Stimulated activated CD8-positive, alpha-beta memory T cell treated with anti-CD3 and anti-CD28 coated beads, Interleukin-15, amount 100 ng/mL, for 24 hours (primary cell): ENCODE measurements around the gene CFDP1.

Experiments used
- DNase-seq: peaks from one replicate; pipeline ENCODE4 v3.0.0-alpha.2; 2020; ENCODE audit warnings: low read depth

Gene CFDP1

DNA sequence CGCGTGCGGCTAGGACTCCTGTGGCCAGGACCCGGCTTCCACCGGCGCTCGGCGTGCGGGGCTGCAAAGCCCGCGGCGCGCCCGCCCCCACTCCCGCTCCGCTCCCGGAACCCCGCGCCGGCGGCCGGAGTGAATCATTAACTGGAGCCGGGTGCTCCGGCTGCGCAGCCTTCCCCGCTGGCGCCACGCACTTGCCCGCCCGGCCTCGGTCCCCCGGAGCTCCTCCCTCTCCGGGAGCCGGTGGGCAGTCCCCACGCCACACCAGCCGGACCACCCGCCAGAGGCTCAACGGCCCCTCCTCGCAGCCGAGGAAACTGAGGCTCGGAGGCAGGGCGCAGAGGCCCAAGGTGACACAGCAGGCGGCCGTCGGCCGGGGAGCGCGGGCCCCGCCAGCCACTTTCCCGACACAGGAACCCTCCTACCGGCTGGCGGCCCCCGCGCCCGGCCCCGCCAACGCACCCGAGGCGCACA is 182.5 kb downstream of the CFDP1 start:
- no peak for DNase-seq

DNA sequence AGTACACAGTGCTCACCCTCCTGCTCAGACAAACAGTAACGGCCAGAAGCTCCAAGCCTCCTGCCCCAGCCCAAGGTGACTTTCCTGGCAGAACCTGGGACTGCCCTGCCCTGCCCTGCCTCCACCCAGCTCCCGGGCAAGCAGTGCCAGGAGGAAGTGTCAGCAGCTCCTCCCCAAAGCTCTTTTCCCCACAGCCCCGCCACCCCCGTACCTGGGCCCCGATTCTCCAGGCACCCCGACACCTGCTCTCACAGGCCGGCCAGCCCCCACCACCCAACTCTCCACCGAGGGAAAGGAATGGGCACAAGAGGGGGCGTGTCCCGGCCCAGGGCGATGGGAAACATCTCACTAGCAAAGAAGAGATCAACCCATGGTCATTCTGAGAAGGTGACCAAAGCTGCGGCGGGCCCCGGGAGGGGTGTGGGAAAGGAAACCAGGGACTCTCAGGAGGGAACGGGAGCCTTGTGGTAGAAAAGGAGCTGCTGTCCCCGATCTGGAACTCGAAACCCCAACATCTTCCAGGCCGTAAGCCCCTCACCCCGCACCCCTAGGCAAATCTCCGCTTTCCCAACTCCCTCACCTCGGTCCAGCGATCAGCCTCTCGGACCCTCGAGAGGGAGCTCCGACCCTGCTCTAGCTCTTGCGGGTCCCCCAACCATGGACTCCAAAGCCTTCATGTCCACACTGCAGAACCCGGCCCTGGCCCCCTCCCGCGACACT is 183.1 kb downstream of the CFDP1 start:
- DNase-seq: no peak

DNA sequence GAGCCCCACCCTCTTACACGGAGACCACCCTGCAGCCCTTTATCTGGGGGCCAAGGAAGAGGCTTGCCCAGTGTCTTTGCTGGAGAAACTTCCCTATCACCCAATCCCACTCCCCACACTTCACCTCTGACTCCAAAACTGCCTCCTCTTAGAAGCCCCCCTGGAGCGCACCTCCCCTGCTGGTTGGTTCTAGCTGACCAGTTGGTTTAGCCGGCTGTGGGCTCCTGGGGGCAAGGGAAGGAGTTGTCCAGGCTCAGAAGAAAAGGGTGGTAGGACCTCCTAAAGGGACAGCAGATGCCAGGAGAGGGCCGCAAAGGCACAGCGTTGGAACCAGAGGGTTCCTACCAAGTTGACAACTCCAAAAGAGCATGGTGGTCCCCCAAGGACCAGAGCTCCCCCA is 183.9 kb downstream of the CFDP1 start:
- no peak for DNase-seq

DNA sequence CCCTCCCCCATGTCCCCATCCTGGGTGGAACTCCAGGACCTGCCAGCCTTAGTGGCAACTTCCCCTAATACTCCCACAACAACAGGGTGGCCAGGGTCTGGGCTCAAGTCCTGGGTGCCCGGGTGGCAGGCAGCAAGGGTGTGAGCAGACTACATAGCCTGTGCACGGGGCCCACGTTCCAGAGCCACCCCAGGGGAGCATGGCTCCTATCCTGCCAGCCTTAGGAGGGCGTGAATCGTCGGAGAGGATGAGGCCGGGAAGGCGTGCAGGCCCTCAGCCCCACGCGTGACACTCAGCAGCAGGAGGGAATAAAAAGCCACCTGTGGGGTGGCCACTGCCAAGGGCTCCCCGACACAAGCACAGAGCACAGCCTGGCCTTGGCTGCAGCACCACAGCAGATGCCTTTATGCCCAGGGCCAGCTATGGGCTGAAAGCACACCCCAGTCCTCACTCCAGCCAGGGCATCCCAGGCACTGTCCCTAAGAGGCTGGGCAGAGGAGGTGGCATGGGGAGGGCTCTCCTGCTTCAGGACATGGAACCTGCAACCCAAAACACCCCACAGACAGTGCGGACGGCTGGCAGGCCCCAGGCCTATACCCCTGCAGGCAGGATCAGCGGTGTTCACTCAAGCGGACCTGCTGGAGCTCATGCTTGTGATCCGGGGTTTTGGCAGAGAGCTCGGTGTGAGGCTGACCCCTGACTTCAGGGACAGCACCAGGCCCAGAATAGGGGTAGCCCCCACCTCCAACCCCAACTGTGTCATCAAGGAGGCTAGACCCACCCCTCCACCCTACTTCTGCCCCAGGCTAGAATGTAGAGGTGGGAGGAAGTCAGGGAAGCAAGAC is 184.5 kb downstream of the CFDP1 start:
- no peak for DNase-seq

DNA sequence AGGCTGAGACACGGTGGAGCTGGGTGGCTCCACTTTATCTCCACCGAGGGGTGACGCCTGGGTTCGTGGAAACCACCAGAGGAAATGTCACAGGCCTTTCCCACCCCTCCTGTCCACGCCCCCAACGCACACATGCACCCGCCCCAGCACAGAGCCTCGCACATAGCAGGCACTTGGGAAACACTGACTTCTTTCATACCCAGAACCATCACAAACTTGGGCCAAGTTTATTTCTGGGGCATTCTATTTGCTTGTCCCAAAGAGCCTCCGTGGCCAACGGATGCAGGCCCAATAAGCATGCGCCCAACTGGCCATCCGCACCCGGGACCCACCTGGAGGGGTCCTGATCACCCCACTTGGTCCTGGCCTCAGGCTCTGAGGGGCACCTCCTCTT is 185.2 kb downstream of the CFDP1 start:
- DNase-seq: no peak

DNA sequence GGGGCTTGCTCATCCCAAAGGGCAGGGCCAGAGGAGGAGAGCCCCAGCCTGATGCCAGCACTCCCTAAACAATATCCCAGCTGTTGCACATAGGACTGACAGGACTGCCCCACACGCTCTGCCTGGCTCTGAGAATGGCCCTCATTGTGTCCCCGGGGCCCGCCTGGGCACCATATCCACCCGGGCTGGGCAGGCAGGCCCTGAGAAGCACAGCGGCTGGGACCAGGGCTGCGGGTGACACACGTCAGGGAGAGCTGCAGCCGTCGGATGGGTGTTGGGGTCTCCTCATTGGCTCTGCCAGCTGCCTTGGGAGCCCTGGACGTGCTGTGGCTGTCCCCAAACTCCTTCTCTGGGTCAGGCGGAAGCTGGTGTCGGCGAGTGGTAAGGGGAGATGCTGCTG is 186.1 kb downstream of the CFDP1 start:
- DNase-seq: no peak

DNA sequence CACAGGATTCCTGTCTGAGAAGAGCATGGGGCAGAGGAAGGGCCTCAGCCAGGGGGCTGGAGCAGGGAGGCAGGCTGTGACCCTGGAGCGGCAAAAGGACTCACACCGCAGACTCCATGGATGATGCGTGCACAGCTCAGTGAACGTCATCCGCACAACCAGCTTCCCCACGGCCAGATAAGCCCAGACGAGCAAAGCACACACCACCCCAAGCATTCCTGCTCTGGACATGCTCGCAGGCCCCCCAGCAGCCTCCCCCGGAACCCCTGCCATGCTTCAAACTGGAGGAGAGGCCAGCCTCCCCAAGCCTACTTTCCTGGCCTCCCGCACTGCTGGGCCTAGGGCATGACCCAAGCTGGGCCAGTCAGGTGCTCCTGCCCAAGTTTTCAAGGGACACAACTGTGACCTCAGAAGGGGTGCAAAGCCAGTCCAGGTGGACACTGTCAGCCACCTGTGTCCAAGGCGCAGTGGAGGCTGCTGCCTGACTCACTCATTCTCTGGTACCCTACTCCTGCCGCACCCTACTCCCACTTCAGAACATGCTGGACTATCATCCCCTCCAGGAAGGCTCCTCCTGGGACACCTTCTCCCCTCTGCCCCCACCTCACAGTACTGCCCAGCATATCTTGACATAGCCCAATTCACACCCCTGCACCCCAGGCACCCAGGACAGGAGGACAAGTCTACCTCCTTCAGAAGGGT is 186.6 kb downstream of the CFDP1 start:
- DNase-seq: no peak

DNA sequence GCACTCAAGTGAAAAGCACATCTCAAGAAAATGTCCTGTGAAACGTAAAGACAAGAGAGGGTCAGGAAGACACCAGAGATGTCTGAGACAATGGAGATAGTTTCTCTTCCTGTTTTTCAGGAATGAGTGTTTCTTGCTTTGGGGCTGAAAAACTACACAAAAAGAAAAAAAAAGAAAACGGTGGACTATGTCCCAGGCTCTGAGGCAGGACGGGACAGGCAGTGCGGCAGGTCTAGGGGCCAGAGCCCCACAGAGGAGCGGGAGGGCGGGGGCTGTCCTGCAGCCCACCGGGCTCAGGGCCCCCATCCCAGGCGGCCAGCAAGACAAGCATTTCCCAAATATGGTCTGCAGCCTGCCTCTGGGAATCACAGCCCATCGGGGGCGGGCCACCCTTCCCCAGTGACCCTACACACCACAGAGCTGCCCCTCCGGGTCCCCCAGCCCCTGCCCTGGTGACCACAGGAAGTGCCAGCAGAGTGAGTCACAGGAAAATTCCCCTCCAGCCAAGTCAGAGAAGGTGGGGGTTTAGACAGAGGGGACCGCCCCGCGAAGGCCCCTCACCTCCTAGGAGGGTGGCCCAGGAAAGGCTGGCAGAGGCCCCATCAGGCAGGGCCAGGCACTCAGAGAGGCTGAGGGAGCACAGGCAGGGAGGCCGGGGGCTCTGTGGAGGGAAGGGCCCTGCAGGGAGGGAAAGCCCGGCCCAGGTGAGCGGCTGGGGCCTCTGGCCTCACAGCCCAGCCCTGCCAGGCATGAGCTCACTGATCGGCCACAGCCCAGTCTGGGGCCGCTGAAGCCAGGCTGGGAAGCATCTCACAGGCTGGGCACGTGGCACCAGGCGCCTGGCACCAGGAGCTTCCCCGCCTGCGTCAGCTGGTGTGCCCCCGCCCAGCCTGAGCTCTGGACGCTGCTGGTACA is 188.2 kb downstream of the CFDP1 start:
- no peak for DNase-seq

DNA sequence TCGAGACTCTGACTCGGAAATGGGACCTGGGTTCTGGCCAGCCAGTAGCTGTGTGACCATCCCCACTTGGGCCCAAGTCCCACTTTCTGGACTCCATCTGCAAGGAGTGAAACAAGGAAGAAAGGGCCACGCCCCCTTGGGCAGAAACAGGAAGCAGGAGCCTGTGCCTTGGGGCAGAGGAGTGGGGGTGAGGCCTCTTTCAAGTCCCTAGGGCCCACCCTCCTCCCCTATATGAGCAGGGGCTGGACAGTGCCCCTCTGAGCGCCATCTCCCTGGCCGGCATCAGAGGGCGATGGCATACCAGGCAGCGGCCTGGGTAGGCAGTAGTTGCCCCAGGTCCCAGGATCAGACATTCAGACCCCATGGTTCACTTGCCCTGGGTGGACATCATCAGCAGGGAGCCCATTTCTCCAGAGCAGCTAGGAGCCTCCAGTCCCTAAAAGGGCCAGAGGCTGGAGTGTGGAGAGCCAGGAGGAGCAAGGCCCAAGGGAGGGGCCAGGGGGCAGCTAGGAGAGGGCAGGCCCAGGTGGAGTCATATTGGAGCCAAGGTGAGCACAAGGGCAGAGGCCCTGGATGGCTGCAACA is 189.0 kb downstream of the CFDP1 start:
- no peak for DNase-seq
